ENCODE data around the gene SREK1.
"Not testable (repeated sequence)": the region's sequence is repeated elsewhere in the genome, so short reads cannot be mapped to it uniquely, and the experiment has no call there.

The SREK1 gene

DNA sequence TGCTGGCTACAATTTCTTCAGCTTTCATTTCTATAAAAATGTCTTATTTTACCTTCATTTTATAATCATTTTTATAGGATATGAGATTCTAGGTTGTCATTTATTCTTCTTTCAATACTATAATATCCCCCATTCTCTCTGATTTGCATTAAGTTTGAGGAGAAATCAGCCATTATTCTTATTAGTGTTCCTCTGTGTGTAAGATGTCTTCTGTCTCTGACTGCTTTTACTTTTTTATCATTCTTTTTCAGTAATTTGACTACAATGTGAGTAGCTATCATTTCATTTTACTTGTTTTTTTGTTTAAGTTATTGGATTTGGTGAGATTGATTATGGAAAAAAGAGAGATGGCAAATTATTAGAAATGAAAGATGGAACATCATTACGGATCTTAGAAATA lies 13.6 kb upstream of the SREK1 start:
- DNase-seq (ENCODE audit: extremely low read depth, low read depth): no peak
- TF ChIP-seq, protein P1, sequence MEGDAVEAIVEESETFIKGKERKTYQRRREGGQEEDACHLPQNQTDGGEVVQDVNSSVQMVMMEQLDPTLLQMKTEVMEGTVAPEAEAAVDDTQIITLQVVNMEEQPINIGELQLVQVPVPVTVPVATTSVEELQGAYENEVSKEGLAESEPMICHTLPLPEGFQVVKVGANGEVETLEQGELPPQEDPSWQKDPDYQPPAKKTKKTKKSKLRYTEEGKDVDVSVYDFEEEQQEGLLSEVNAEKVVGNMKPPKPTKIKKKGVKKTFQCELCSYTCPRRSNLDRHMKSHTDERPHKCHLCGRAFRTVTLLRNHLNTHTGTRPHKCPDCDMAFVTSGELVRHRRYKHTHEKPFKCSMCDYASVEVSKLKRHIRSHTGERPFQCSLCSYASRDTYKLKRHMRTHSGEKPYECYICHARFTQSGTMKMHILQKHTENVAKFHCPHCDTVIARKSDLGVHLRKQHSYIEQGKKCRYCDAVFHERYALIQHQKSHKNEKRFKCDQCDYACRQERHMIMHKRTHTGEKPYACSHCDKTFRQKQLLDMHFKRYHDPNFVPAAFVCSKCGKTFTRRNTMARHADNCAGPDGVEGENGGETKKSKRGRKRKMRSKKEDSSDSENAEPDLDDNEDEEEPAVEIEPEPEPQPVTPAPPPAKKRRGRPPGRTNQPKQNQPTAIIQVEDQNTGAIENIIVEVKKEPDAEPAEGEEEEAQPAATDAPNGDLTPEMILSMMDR (IDR thresholded peaks at IDR 0.05; ENCODE audit: low read depth, low read length, missing control alignments): no peak
- no peak overlapping the region for H3K4me3 ChIP-seq (replicated peaks; ENCODE audit: low read depth, low read length)

- no peak overlapping the region for H3K4me3 ChIP-seq (replicated peaks; ENCODE audit: low read depth, low read length)
- DNase-seq (ENCODE audit: extremely low read depth, low read depth): no peak
- TF ChIP-seq, protein P1 (IDR thresholded peaks at IDR 0.05; ENCODE audit: low read depth, low read length, missing control alignments): no peak
Measured at GRCh38 chr5:66134407-66134861, 9.7 kb upstream of the SREK1 start.

GRCh38 chr5:66136053-66136452 lies 8.0 kb upstream of the SREK1 start:
- TF ChIP-seq, protein P1 (IDR thresholded peaks at IDR 0.05; ENCODE audit: low read depth, low read length, missing control alignments): no peak
- no peak for DNase-seq (ENCODE audit: extremely low read depth, low read depth)
- H3K4me3 ChIP-seq (replicated peaks; ENCODE audit: low read depth, low read length): no peak overlapping the region

DNA sequence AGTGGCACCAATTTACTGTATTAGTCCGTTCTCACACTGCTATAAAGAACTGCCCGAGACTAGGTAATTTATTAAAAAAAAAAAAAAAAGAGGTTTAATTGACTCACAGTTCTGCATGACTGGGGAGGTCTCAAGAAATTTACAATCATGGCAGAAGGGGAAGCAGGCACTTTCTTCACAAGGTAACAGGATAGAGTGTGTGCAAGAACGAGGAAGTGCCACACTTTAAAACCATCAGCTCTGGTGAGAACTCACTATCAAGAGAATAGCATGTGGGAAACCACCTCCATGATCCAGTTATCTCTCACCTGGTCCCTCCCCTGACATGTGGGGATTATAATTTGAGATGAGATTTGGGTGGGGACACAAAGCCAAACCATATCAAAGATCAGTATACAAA lies 7.2 kb upstream of the SREK1 start:
- H3K4me3 ChIP-seq (replicated peaks; ENCODE audit: low read depth, low read length); DNase-seq (ENCODE audit: extremely low read depth, low read depth): not testable (repeated sequence)

DNA sequence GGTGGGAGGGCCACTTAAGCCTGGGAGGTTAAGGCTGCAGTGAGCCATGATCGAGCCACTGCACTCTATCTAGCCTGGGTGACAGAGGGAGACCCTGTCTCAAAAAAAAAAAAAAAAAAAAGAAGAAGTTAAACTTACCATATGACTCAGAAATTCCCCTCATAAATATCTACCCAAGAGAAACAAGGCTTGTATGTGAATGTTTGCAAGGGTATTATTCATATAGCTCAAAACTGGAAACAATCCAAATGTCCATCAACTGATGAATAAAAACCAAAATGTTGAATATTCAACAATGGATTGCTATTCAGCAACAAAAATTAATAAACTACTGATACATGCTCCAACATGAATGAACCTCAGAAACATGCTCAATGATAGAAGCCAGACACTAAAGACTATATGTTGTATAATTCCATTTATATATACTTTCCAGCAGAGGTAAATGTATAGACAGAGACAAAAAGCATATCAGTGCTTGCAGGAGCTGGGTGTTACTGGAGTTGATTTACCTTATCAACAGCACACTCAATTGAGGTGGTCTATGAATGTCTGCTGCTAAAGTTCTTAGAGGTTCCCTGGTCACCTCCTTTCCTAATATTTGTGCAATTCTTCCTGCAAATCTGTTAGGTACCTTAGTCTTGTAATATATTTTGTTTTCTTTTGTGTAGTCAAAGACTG lies 5.3 kb upstream of the SREK1 start:
- H3K4me3 ChIP-seq (replicated peaks; ENCODE audit: low read depth, low read length): no peak overlapping the region
- TF ChIP-seq, protein P1 (IDR thresholded peaks at IDR 0.05; ENCODE audit: low read depth, low read length, missing control alignments): no peak
- DNase-seq (ENCODE audit: extremely low read depth, low read depth): no peak

GRCh38 chr5:66139318-66139712 lies 4.8 kb upstream of the SREK1 start:
- no peak overlapping the region for H3K4me3 ChIP-seq (replicated peaks; ENCODE audit: low read depth, low read length)
- TF ChIP-seq, protein P1 (IDR thresholded peaks at IDR 0.05; ENCODE audit: low read depth, low read length, missing control alignments): no peak
- DNase-seq (ENCODE audit: extremely low read depth, low read depth): no peak

DNA sequence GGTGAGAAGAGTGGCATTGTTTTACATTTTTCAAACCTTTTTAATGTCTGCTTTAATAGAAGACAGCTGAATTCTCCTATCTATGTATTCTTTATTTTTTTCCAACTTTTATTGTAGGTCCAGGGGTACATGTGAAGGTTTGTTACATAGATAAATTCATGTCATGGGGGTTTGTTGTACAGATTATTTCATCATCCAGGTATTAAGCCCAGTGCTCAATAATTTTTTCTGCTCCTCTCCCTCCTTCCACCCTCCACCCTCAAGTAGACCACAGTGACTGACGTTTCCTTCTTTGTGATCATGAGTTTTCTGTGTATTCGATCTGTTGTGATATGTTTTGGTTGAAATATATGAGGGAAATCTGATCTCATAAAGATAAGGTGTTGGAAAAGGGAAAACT lies 1.7 kb upstream of the SREK1 start:
- no peak for DNase-seq (ENCODE audit: extremely low read depth, low read depth)
- no peak overlapping the region for H3K4me3 ChIP-seq (replicated peaks; ENCODE audit: low read depth, low read length)
- TF ChIP-seq, protein P1 (IDR thresholded peaks at IDR 0.05; ENCODE audit: low read depth, low read length, missing control alignments): no peak

Data from HFF-Myc (cell line).